Dendritic cell treated with granulocyte-macrophage colony-stimulating factor and Interleukin-4, amounts not matched to agents 40 ng/mL and 50 ng/mL, for 4 days (primary cell): ENCODE measurements around the gene ST6GAL2.

Experiments
- H3K27ac Mint-ChIP-seq: one replicate; pipeline ENCODE4 v1.8.0; 2022; ENCODE audit warnings: mild to moderate bottlenecking, mixed read lengths
- H3K27me3 Mint-ChIP-seq: one replicate; pipeline ENCODE4 v1.8.0; 2022; ENCODE audit warnings: mild to moderate bottlenecking, mixed read lengths
- H3K36me3 Mint-ChIP-seq: one replicate; pipeline ENCODE4 v1.8.0; 2022; ENCODE audit warnings: low read depth, mixed read lengths
- H3K4me1 Mint-ChIP-seq: one replicate; pipeline ENCODE4 v1.8.0; 2022; ENCODE audit warnings: low read depth, mixed read lengths
- H3K4me3 Mint-ChIP-seq: one replicate; pipeline ENCODE4 v1.8.0; 2022; ENCODE audit warnings: mild to moderate bottlenecking, moderate library complexity, mixed read lengths
- H3K9me3 Mint-ChIP-seq: one replicate; pipeline ENCODE4 v1.8.0; 2022; ENCODE audit warnings: mixed read lengths
- intact Hi-C: fragments of 100-400 bp; cut with micrococcal nuclease; formaldehyde crosslinking; loops from one replicate; pipeline ENCODE4 v1.15.0; 2022

The ST6GAL2 gene

GRCh38 chr2:106781196-106781595, 104.8 kb downstream of the ST6GAL2 start:
- Mint-ChIP-seq H3K4me1 (no peaks in the 10 kb centered on the region), H3K36me3 (no peaks in the 10 kb centered on the region), H3K27me3 (no peaks in the 10 kb centered on the region), H3K9me3 (peaks cover 32% of the 10 kb centered on the region), H3K27ac (no peak overlapping the region), H3K4me3 (no peak overlapping the region)
- intact Hi-C loops: no loop called here

- intact Hi-C loops: no loop called here
- Mint-ChIP-seq H3K4me1 (no peaks in the 10 kb centered on the region), H3K9me3 (peaks cover 36% of the 10 kb centered on the region), H3K36me3 (no peaks in the 10 kb centered on the region), H3K27ac (no peak overlapping the region), H3K27me3 (no peaks in the 10 kb centered on the region), H3K4me3 (no peak overlapping the region)
Measured at GRCh38 chr2:106771811-106772210, 114.2 kb downstream of the ST6GAL2 start.

- Mint-ChIP-seq H3K27ac (no peak overlapping the region), H3K4me1 (no peaks in the 10 kb centered on the region), H3K27me3 (no peaks in the 10 kb centered on the region), H3K4me3 (no peak overlapping the region), H3K36me3 (no peaks in the 10 kb centered on the region), H3K9me3 (peaks cover 33% of the 10 kb centered on the region)
- intact Hi-C loops: no loop called here
Measured at GRCh38 chr2:106770986-106771385, 115.0 kb downstream of the ST6GAL2 start.

- no peaks in the 10 kb centered on the region for H3K4me1 Mint-ChIP-seq
- intact Hi-C loops: no loop called here
- H3K9me3 Mint-ChIP-seq: peaks cover 51% of the 10 kb centered on the region
- H3K36me3 Mint-ChIP-seq: no peaks in the 10 kb centered on the region
- H3K27ac Mint-ChIP-seq: no peak overlapping the region
- no peak overlapping the region for H3K4me3 Mint-ChIP-seq
- no peaks in the 10 kb centered on the region for H3K27me3 Mint-ChIP-seq
Measured at GRCh38 chr2:106764614-106765013, 121.4 kb downstream of the ST6GAL2 start.

- no peaks in the 10 kb centered on the region for H3K27me3 Mint-ChIP-seq
- H3K9me3 Mint-ChIP-seq: peaks cover 28% of the 10 kb centered on the region
- intact Hi-C loops: no loop called here
- H3K4me3 Mint-ChIP-seq: no peak overlapping the region
- no peaks in the 10 kb centered on the region for H3K4me1 Mint-ChIP-seq
- no peaks in the 10 kb centered on the region for H3K36me3 Mint-ChIP-seq
- no peak overlapping the region for H3K27ac Mint-ChIP-seq
Measured at GRCh38 chr2:106759966-106760365, 126.0 kb downstream of the ST6GAL2 start.

GRCh38 chr2:106758901-106759497, 127.0 kb downstream of the ST6GAL2 start:
- no peak overlapping the region for H3K27ac Mint-ChIP-seq
- no peaks in the 10 kb centered on the region for H3K4me1 Mint-ChIP-seq
- no peaks in the 10 kb centered on the region for H3K36me3 Mint-ChIP-seq
- H3K9me3 Mint-ChIP-seq: peaks cover 26% of the 10 kb centered on the region
- intact Hi-C loops: no loop called here
- H3K4me3 Mint-ChIP-seq: no peak overlapping the region
- H3K27me3 Mint-ChIP-seq: no peaks in the 10 kb centered on the region
